Osteocyte (in vitro differentiated cells): Measurements from ENCODE around the gene ADAMTS9. TPM values are rescaled to one million over a fixed set of nuclear protein-coding genes. Genes with fewer than 3 reads are reported as not detected.

ENCODE experiments used
- DNase-seq: peaks from one replicate; pipeline ENCODE4 v3.0.0; 2021; ENCODE audit warnings: mixed read lengths; ENCODE audit not compliant: unreplicated experiment; ENCODE audit errors: extremely low spot score
- H3K27ac Mint-ChIP-seq: one replicate; pipeline ENCODE4 v1.8.0; 2021; ENCODE audit warnings: mild to moderate bottlenecking, mixed read lengths; ENCODE audit not compliant: unreplicated experiment
- H3K27me3 Mint-ChIP-seq: one replicate; pipeline ENCODE4 v1.8.0; 2021; ENCODE audit warnings: mixed read lengths; ENCODE audit not compliant: unreplicated experiment
- H3K36me3 Mint-ChIP-seq: one replicate; pipeline ENCODE4 v1.8.0; 2021; ENCODE audit warnings: mixed read lengths; ENCODE audit not compliant: unreplicated experiment
- H3K4me1 Mint-ChIP-seq: one replicate; pipeline ENCODE4 v1.8.0; 2021; ENCODE audit warnings: mixed read lengths; ENCODE audit not compliant: unreplicated experiment
- H3K4me3 Mint-ChIP-seq: one replicate; pipeline ENCODE4 v1.8.0; 2021; ENCODE audit warnings: mild to moderate bottlenecking, moderate library complexity, mixed read lengths; ENCODE audit not compliant: unreplicated experiment
- H3K9me3 Mint-ChIP-seq: one replicate; pipeline ENCODE4 v1.8.0; 2021; ENCODE audit warnings: mixed read lengths; ENCODE audit not compliant: unreplicated experiment
- CTCF ChIP-seq: fragments of 200-600 bp; sonication (generic); IDR thresholded peaks from 2 replicates; pipeline ENCODE4 v1.5.0; 2021; ENCODE audit warnings: antibody characterized with exemption, mild to moderate bottlenecking, moderate library complexity
- total RNA-seq: library from RNA; stranded (reverse); gene quantifications from 2 replicates; pipeline ENCODE4 v1.2.1, GENCODE V29; 2021

The ADAMTS9 gene
- total RNA-seq, 1 donor from 2014 or later = 1.5 TPM

GRCh38 chr3:64653101-64653500 lies 34.7 kb downstream of the ADAMTS9 start:
- no peak for TF ChIP-seq CTCF
- DNase-seq = no peak
- H3K9me3 Mint-ChIP-seq = no peaks in the 10 kb centered on the region
- H3K36me3 Mint-ChIP-seq = no peaks in the 10 kb centered on the region
- peaks cover 13% of the 10 kb centered on the region for H3K4me1 Mint-ChIP-seq
- no peaks in the 10 kb centered on the region for H3K27me3 Mint-ChIP-seq
- H3K27ac Mint-ChIP-seq = no peak overlapping the region
- no peak overlapping the region for H3K4me3 Mint-ChIP-seq

DNA sequence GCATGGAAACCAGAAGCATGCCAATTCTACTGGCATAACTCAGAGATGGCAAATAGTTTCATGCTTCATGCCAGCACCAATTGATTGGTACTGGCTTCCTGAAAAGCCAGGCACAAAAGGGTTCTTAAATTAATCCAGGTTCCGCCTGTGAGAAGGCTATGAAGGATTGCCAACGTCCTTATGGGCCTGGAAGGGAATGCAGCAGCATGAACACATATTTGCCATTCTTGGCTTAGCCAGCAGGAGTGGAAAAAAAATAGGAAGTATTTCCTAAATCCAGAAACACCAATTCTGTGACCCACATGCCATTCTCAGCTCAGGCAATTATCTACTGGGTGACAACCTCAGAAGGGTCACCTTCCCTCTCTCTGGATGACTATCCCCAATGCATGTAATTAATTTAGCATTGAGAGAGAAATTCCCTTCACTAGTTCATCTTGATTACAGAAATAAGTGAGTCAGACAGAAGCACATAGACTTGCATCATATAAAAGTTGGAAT lies 36.0 kb downstream of the ADAMTS9 start:
- no peak for TF ChIP-seq CTCF
- DNase-seq = no peak

DNA sequence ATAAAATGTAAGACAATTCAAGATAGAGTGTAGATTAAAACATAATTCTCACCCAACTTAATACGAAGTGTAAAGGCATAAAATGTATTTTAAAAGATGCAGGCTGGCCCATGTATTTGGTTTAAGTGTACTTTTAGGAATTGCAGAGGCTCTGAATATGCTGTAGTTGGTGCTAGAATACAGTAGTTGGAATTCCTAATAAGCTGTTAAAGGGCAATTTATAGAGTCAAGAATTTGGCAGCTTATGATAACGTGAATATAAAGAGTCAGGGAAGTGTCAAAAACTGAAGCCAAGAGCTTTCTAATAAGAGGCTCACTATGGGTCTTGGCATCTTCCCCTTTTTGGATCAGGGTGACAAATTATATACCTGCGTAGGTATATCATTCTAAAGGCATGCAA lies 36.5 kb downstream of the ADAMTS9 start:
- no peak for TF ChIP-seq CTCF
- Mint-ChIP-seq H3K27ac (no peak overlapping the region), H3K36me3 (no peaks in the 10 kb centered on the region), H3K27me3 (no peaks in the 10 kb centered on the region), H3K4me3 (no peak overlapping the region), H3K4me1 (peaks cover 13% of the 10 kb centered on the region), H3K9me3 (no peaks in the 10 kb centered on the region)
- DNase-seq = no peak

More for the DNA sequence above, 36.0 kb downstream of the ADAMTS9 start:
- H3K9me3 Mint-ChIP-seq = no peaks in the 10 kb centered on the region
- H3K27me3 Mint-ChIP-seq = no peaks in the 10 kb centered on the region
- no peak overlapping the region for H3K4me3 Mint-ChIP-seq
- H3K36me3 Mint-ChIP-seq = no peaks in the 10 kb centered on the region
- peaks cover 13% of the 10 kb centered on the region for H3K4me1 Mint-ChIP-seq
- H3K27ac Mint-ChIP-seq = no peak overlapping the region

DNA sequence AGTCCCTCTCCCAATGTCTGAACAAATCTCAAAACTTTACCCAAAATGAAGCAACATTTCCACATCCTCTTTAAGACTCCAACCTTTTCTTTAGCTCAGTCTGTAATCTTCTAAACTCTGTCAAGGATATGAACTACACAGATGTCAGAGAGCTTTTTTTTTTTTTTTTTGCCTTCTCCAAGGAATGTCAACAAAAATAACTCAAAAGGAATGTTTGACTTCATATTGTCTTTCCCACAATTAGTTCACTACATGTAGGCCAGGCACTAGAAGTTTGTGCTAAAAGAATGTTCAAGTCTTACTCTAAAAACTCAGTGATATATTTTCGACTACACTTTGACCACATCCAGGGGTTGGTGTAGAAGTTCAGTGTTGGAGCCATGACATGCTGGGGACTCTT lies 37.1 kb downstream of the ADAMTS9 start:
- Mint-ChIP-seq H3K27me3 (no peaks in the 10 kb centered on the region), H3K4me3 (no peak overlapping the region), H3K9me3 (no peaks in the 10 kb centered on the region), H3K4me1 (peaks cover 15% of the 10 kb centered on the region), H3K36me3 (no peaks in the 10 kb centered on the region), H3K27ac (peak overlapping the region; percentile 2)
- TF ChIP-seq CTCF = no peak
- DNase-seq = no peak

- peaks cover 20% of the 10 kb centered on the region for H3K4me1 Mint-ChIP-seq
- DNase-seq = no peak
- H3K9me3 Mint-ChIP-seq = no peaks in the 10 kb centered on the region
- H3K27ac Mint-ChIP-seq = no peak overlapping the region
- TF ChIP-seq CTCF = no peak
- H3K4me3 Mint-ChIP-seq = no peak overlapping the region
- no peaks in the 10 kb centered on the region for H3K27me3 Mint-ChIP-seq
- H3K36me3 Mint-ChIP-seq = no peaks in the 10 kb centered on the region
These were observed 37.6 kb downstream of the ADAMTS9 start for GRCh38 chr3:64650096-64650622.
